A673 (cell line): Measurements from ENCODE around the gene C16orf86.

Source experiments
- CTCF ChIP-seq: fragments of 300-800, 200-600 bp; sonication (generic); conservative IDR thresholded peaks from 2 replicates; pipeline ENCODE4 v1.5.1; 2017; ENCODE audit warnings: low read depth, mild to moderate bottlenecking, antibody characterized with exemption, low read length, moderate library complexity, mixed read lengths
- EZH2 ChIP-seq: fragments of 200-600 bp; sonication (generic); IDR thresholded peaks from 2 replicates; pipeline ENCODE4 v1.6.1; 2017; ENCODE audit warnings: borderline replicate concordance, low read depth, mild to moderate bottlenecking, mixed read lengths, antibody characterized with exemption, low read length; ENCODE audit not compliant: poor library complexity, severe bottlenecking

DNA sequence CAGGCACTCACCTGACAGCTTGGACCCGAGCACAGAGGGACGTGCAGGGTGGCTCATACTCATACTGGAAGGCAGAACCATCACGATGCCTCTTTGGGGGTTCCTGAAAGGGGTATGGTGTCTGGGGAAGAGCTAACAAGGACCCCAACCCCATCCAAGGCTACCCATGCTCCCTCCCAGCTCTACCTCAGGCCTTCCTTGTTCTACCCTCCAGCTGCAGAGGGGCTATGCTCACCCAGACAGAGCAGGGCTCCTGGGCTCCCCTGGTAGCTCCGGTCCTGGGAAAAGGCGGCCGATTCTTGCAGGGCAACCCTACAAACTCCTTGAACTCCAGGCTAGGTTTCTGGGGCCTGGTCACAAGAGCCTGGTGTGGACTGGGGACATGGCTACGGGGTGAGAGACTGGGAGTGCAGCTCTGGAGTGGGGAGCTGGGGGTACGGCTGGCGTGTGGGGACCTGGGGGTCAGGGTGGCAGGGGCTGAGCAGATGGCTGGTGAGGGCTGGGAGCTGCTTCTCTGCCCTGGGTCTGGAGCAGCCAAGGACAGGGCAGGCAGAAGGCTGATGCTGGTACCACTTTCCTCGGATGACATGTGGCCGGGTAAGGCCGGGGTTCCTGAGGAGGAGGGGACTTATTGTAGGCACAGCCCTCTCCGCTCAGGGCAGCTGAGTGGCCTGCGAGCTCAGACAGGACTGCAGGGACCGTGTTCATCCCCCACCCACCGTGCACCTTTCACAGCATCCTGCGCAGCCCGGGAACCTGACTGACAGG, 8.7 kb upstream of the C16orf86 start:
- TF ChIP-seq CTCF (no peak), EZH2 (no peak)
